Measurements from ENCODE around the gene ATP11A. TPM values are rescaled to one million over a fixed set of nuclear protein-coding genes. Genes with fewer than 3 reads are reported as not detected.
"Not testable (repeated sequence)": the region's sequence is repeated elsewhere in the genome, so short reads cannot be mapped to it uniquely, and the experiment has no call there.

Gene ATP11A
- total RNA-seq, 1 experiment from 2014 or later = 14.4 TPM

- in situ Hi-C loops (cut with HindIII; ENCODE audit: low pct_unique_long_range_greater_than_20kb, low sequenced_read_pairs) = not testable (repeated sequence)
These were observed 151.6 kb downstream of the ATP11A start for GRCh38 chr13:112841303-112842015.

GRCh38 chr13:112842343-112842856 is 152.6 kb downstream of the ATP11A start:
- in situ Hi-C loops (cut with HindIII; ENCODE audit: low pct_unique_long_range_greater_than_20kb, low sequenced_read_pairs) = no loop called here
- no peak for DNase-seq (ENCODE audit: low read depth, low spot score)

More at GRCh38 chr13:112841303-112842015, 151.6 kb downstream of the ATP11A start:
- not testable (repeated sequence) for DNase-seq (ENCODE audit: low read depth, low spot score)

GRCh38 chr13:112842931-112843391 is 153.1 kb downstream of the ATP11A start:
- in situ Hi-C loops (cut with HindIII; ENCODE audit: low pct_unique_long_range_greater_than_20kb, low sequenced_read_pairs) = no loop called here
- DNase-seq (ENCODE audit: low read depth, low spot score) = no peak

- in situ Hi-C loops (cut with HindIII; ENCODE audit: low pct_unique_long_range_greater_than_20kb, low sequenced_read_pairs) = no loop called here
- DNase-seq (ENCODE audit: low read depth, low spot score) = no peak
These were observed 153.7 kb downstream of the ATP11A start for GRCh38 chr13:112843392-112844111.

- DNase-seq (ENCODE audit: low read depth, low spot score) = no peak
- in situ Hi-C loops (cut with HindIII; ENCODE audit: low pct_unique_long_range_greater_than_20kb, low sequenced_read_pairs) = no loop called here
These were observed 154.6 kb downstream of the ATP11A start for GRCh38 chr13:112844411-112844810.

GRCh38 chr13:112844879-112845278 is 155.0 kb downstream of the ATP11A start:
- in situ Hi-C loops (cut with HindIII; ENCODE audit: low pct_unique_long_range_greater_than_20kb, low sequenced_read_pairs) = no loop called here
- DNase-seq (ENCODE audit: low read depth, low spot score) = no peak

GRCh38 chr13:112845511-112846144 is 155.8 kb downstream of the ATP11A start:
- no peak for DNase-seq (ENCODE audit: low read depth, low spot score)
- in situ Hi-C loops (cut with HindIII; ENCODE audit: low pct_unique_long_range_greater_than_20kb, low sequenced_read_pairs) = no loop called here

- in situ Hi-C loops (cut with HindIII; ENCODE audit: low pct_unique_long_range_greater_than_20kb, low sequenced_read_pairs) = no loop called here
- no peak for DNase-seq (ENCODE audit: low read depth, low spot score)
These were observed 156.7 kb downstream of the ATP11A start for GRCh38 chr13:112846411-112847115.

GRCh38 chr13:112849500-112849899 is 159.7 kb downstream of the ATP11A start:
- in situ Hi-C loops (cut with HindIII; ENCODE audit: low pct_unique_long_range_greater_than_20kb, low sequenced_read_pairs) = no loop called here
- no peak for DNase-seq (ENCODE audit: low read depth, low spot score)

- in situ Hi-C loops (cut with HindIII; ENCODE audit: low pct_unique_long_range_greater_than_20kb, low sequenced_read_pairs) = no loop called here
- DNase-seq (ENCODE audit: low read depth, low spot score) = no peak
These were observed 160.4 kb downstream of the ATP11A start for GRCh38 chr13:112850273-112850672.

GRCh38 chr13:112851107-112852038 is 161.5 kb downstream of the ATP11A start:
- in situ Hi-C loops (cut with HindIII; ENCODE audit: low pct_unique_long_range_greater_than_20kb, low sequenced_read_pairs) = no loop called here
- DNase-seq (ENCODE audit: low read depth, low spot score) = no peak

- in situ Hi-C loops (cut with HindIII; ENCODE audit: low pct_unique_long_range_greater_than_20kb, low sequenced_read_pairs) = no loop called here
- no peak for DNase-seq (ENCODE audit: low read depth, low spot score)
These were observed 162.6 kb downstream of the ATP11A start for GRCh38 chr13:112852392-112852791.

GRCh38 chr13:112852808-112853207 is 163.0 kb downstream of the ATP11A start:
- in situ Hi-C loops (cut with HindIII; ENCODE audit: low pct_unique_long_range_greater_than_20kb, low sequenced_read_pairs) = no loop called here
- no peak for DNase-seq (ENCODE audit: low read depth, low spot score)

- DNase-seq (ENCODE audit: low read depth, low spot score) = no peak
- in situ Hi-C loops (cut with HindIII; ENCODE audit: low pct_unique_long_range_greater_than_20kb, low sequenced_read_pairs) = no loop called here
These were observed 164.5 kb downstream of the ATP11A start for GRCh38 chr13:112854321-112854720.

GRCh38 chr13:112855859-112856258 is 166.0 kb downstream of the ATP11A start:
- in situ Hi-C loops (cut with HindIII; ENCODE audit: low pct_unique_long_range_greater_than_20kb, low sequenced_read_pairs) = no loop called here
- no peak for DNase-seq (ENCODE audit: low read depth, low spot score)

GRCh38 chr13:112857914-112858490 is 168.2 kb downstream of the ATP11A start:
- in situ Hi-C loops (cut with HindIII; ENCODE audit: low pct_unique_long_range_greater_than_20kb, low sequenced_read_pairs) = no loop called here
- no peak for DNase-seq (ENCODE audit: low read depth, low spot score)
